ENCODE measurements around the gene OR5K2. TPM values are rescaled to one million over a fixed set of nuclear protein-coding genes. Genes with fewer than 3 reads are reported as not detected.

The OR5K2 gene
- polyA plus RNA-seq, 1 experiment, result not detected

- no peak for DNase-seq (ENCODE audit: low read depth, low spot score)
- CTCF ChIA-PET, result no interaction called here
- no peaks in the 10 kb centered on the region for H3K27me3 ChIP-seq (ENCODE audit: control insufficient read depth, insufficient read depth, low read length)
- H3K9me3 ChIP-seq (ENCODE audit: control insufficient read depth, insufficient read depth, low read length), result no peaks in the 10 kb centered on the region
- POLR2A ChIA-PET, result no interaction called here
- H3K4me3 ChIP-seq (ENCODE audit: low read depth, low read length), result no peak overlapping the region
- H3K27ac ChIP-seq (ENCODE audit: low read depth, low read length), result no peak overlapping the region
- TF ChIP-seq CTCF (IDR thresholded peaks at IDR 0.05; ENCODE audit: low read depth, low read length), result no peak
Measured at GRCh38 chr3:98457543-98457942, 39.9 kb upstream of the OR5K2 start.

GRCh38 chr3:98460220-98460619 is 37.3 kb upstream of the OR5K2 start:
- Histone ChIP-seq H3K9me3 (ENCODE audit: control insufficient read depth, insufficient read depth, low read length) (no peaks in the 10 kb centered on the region), H3K27me3 (ENCODE audit: control insufficient read depth, insufficient read depth, low read length) (no peaks in the 10 kb centered on the region), H3K27ac (ENCODE audit: low read depth, low read length) (no peak overlapping the region), H3K4me3 (ENCODE audit: low read depth, low read length) (no peak overlapping the region)
- DNase-seq (ENCODE audit: low read depth, low spot score), result no peak
- ChIA-PET POLR2A (interaction anchor here (0.6 kb wide), 1 partner anchor 63 kb away, joined by 3 read pairs; the partner anchor contains the start of gene CLDND1), CTCF (no interaction called here)
- no peak for TF ChIP-seq CTCF (IDR thresholded peaks at IDR 0.05; ENCODE audit: low read depth, low read length)

- CTCF ChIA-PET, result no interaction called here
- Histone ChIP-seq H3K9me3 (ENCODE audit: control insufficient read depth, insufficient read depth, low read length) (no peaks in the 10 kb centered on the region), H3K27me3 (ENCODE audit: control insufficient read depth, insufficient read depth, low read length) (no peaks in the 10 kb centered on the region), H3K27ac (ENCODE audit: low read depth, low read length) (no peak within 1 kb of the TSS), H3K4me3 (ENCODE audit: low read depth, low read length) (no peak within 1 kb of the TSS)
- no peak for DNase-seq (ENCODE audit: low read depth, low spot score)
- POLR2A ChIA-PET, result no interaction called here
- TF ChIP-seq CTCF (IDR thresholded peaks at IDR 0.05; ENCODE audit: low read depth, low read length), result no peak
Measured at GRCh38 chr3:98462901-98463300, 34.6 kb upstream of the OR5K2 start, which contains the start of gene OR5K1. TSS of gene OR5K1 (plus strand) at chr3:98463201. CDS start at chr3:98469577, 6,376 bp downstream.

- DNase-seq (ENCODE audit: low read depth, low spot score), result no peak
- TF ChIP-seq CTCF (IDR thresholded peaks at IDR 0.05; ENCODE audit: low read depth, low read length), result no peak
- Histone ChIP-seq H3K27me3 (ENCODE audit: control insufficient read depth, insufficient read depth, low read length) (no peaks in the 10 kb centered on the region), H3K9me3 (ENCODE audit: control insufficient read depth, insufficient read depth, low read length) (no peaks in the 10 kb centered on the region), H3K4me3 (ENCODE audit: low read depth, low read length) (no peak overlapping the region), H3K27ac (ENCODE audit: low read depth, low read length) (no peak overlapping the region)
- ChIA-PET CTCF (no interaction called here), POLR2A (no interaction called here)
Measured at GRCh38 chr3:98482717-98483482, 14.6 kb upstream of the OR5K2 start.

GRCh38 chr3:98483626-98484025 is 13.9 kb upstream of the OR5K2 start:
- Histone ChIP-seq H3K4me3 (ENCODE audit: low read depth, low read length) (no peak overlapping the region), H3K27me3 (ENCODE audit: control insufficient read depth, insufficient read depth, low read length) (no peaks in the 10 kb centered on the region), H3K9me3 (ENCODE audit: control insufficient read depth, insufficient read depth, low read length) (no peaks in the 10 kb centered on the region), H3K27ac (ENCODE audit: low read depth, low read length) (no peak overlapping the region)
- ChIA-PET CTCF (no interaction called here), POLR2A (no interaction called here)
- TF ChIP-seq CTCF (IDR thresholded peaks at IDR 0.05; ENCODE audit: low read depth, low read length), result no peak
- DNase-seq (ENCODE audit: low read depth, low spot score), result no peak
